Memory B cell (primary cell): ENCODE measurements around the gene SLC39A1.
A peak's percentile ranks its signal among the peaks of the same experiment; 100 is the strongest.
"Not testable (repeated sequence)": the region's sequence is repeated elsewhere in the genome, so short reads cannot be mapped to it uniquely, and the experiment has no call there.

ENCODE experiments used
- ATAC-seq: fragments of 150-1000 bp; cut with Tn5 transposase; 2 replicates; pipeline ENCODE4 v1.10.0; 2021; ENCODE audit warnings: low read depth, mild to moderate bottlenecking, moderate library complexity
- DNase-seq, 2 donors: peaks; one replicate each; pipeline ENCODE4 v3.0.0; 2022; ENCODE audit warnings: low spot score in 2 of 2
- H3K27ac Mint-ChIP-seq: one replicate; pipeline ENCODE4 v1.8.0; 2022; ENCODE audit warnings: mild to moderate bottlenecking, moderate library complexity, mixed read lengths
- H3K27me3 Mint-ChIP-seq: one replicate; pipeline ENCODE4 v1.8.0; 2022; ENCODE audit warnings: mixed read lengths
- H3K36me3 Mint-ChIP-seq: one replicate; pipeline ENCODE4 v1.8.0; 2022; ENCODE audit warnings: mild to moderate bottlenecking, mixed read lengths
- H3K4me1 Mint-ChIP-seq: one replicate; pipeline ENCODE4 v1.8.0; 2022; ENCODE audit warnings: mixed read lengths
- H3K4me3 Mint-ChIP-seq: one replicate; pipeline ENCODE4 v1.8.0; 2022; ENCODE audit warnings: mild to moderate bottlenecking, moderate library complexity, mixed read lengths
- H3K9me3 Mint-ChIP-seq: one replicate; pipeline ENCODE4 v1.8.0; 2022; ENCODE audit warnings: mixed read lengths

The SLC39A1 gene

GRCh38 chr1:153922076-153922971 lies 41.0 kb downstream of the SLC39A1 start:
- Mint-ChIP-seq H3K4me1 (peaks cover 41% of the 10 kb centered on the region), H3K4me3 (peak overlapping the region; percentile 99)
- ATAC-seq = peak; percentile 20

GRCh38 chr1:153921803-153922075 lies 41.6 kb downstream of the SLC39A1 start:
- Mint-ChIP-seq H3K27ac (peak overlapping the region; percentile 98), H3K9me3 (no peaks in the 10 kb centered on the region), H3K27me3 (no peaks in the 10 kb centered on the region), H3K4me3 (peak overlapping the region; percentile 99), H3K4me1 (peaks cover 41% of the 10 kb centered on the region), H3K36me3 (peaks cover 3% of the 10 kb centered on the region)
- DNase-seq (no peak), ATAC-seq (no peak)

More at GRCh38 chr1:153922076-153922971, 41.0 kb downstream of the SLC39A1 start:
- Mint-ChIP-seq H3K36me3 (peaks cover 3% of the 10 kb centered on the region), H3K27ac (peak overlapping the region; percentile 98), H3K27me3 (no peaks in the 10 kb centered on the region), H3K9me3 (no peaks in the 10 kb centered on the region)
- peak in 1 of 2 donors; percentile 73 for DNase-seq

GRCh38 chr1:153921080-153921802 lies 42.1 kb downstream of the SLC39A1 start:
- Mint-ChIP-seq H3K36me3 (peaks cover 3% of the 10 kb centered on the region), H3K4me3 (peak overlapping the region; percentile 99), H3K27me3 (no peaks in the 10 kb centered on the region), H3K4me1 (peaks cover 41% of the 10 kb centered on the region), H3K9me3 (no peaks in the 10 kb centered on the region), H3K27ac (peak overlapping the region; percentile 98)
- ATAC-seq = no peak
- DNase-seq = no peak

- DNase-seq (no peak), ATAC-seq (no peak)
- H3K4me3 Mint-ChIP-seq = peak overlapping the region; percentile 48
- H3K4me1 Mint-ChIP-seq = peaks cover 38% of the 10 kb centered on the region
- no peaks in the 10 kb centered on the region for H3K27me3 Mint-ChIP-seq
- peaks cover 3% of the 10 kb centered on the region for H3K36me3 Mint-ChIP-seq
- no peaks in the 10 kb centered on the region for H3K9me3 Mint-ChIP-seq
- peak overlapping the region; percentile 53 for H3K27ac Mint-ChIP-seq
These were observed 43.2 kb downstream of the SLC39A1 start for GRCh38 chr1:153919876-153920852.

GRCh38 chr1:153916297-153916696 lies 47.0 kb downstream of the SLC39A1 start:
- Mint-ChIP-seq H3K27me3 (no peaks in the 10 kb centered on the region), H3K36me3 (peaks cover 6% of the 10 kb centered on the region), H3K27ac (peak overlapping the region; percentile 54), H3K4me1 (peaks cover 28% of the 10 kb centered on the region), H3K9me3 (no peaks in the 10 kb centered on the region), H3K4me3 (no peak overlapping the region)
- ATAC-seq = no peak
- no peak for DNase-seq

- Mint-ChIP-seq H3K4me1 (peaks cover 5% of the 10 kb centered on the region), H3K27ac (no peak overlapping the region), H3K4me3 (no peak overlapping the region), H3K36me3 (peaks cover 10% of the 10 kb centered on the region), H3K9me3 (no peaks in the 10 kb centered on the region), H3K27me3 (no peaks in the 10 kb centered on the region)
- DNase-seq (no peak), ATAC-seq (no peak)
These were observed 51.0 kb downstream of the SLC39A1 start for GRCh38 chr1:153912349-153912748.

GRCh38 chr1:153910560-153910959 lies 52.8 kb downstream of the SLC39A1 start:
- peaks cover 19% of the 10 kb centered on the region for H3K36me3 Mint-ChIP-seq

More at GRCh38 chr1:153910560-153910959, 52.8 kb downstream of the SLC39A1 start:
- H3K27me3 Mint-ChIP-seq, H3K27ac Mint-ChIP-seq, H3K9me3 Mint-ChIP-seq, DNase-seq, ATAC-seq, H3K4me3 Mint-ChIP-seq: not testable (repeated sequence)
- H3K4me1 Mint-ChIP-seq = peaks cover 13% of the 10 kb centered on the region
